Superior temporal gyrus (tissue), 1 donor: ENCODE results near the gene MRO.
"Not testable (repeated sequence)": the region's sequence is repeated elsewhere in the genome, so short reads cannot be mapped to it uniquely, and the experiment has no call there.

Experiments used
- DNase-seq: peaks from one replicate; pipeline ENCODE4 v3.0.0-alpha.2; 2016; ENCODE audit errors: extremely low spot score

MRO gene

GRCh38 chr18:50836521-50836957 is 16.7 kb upstream of the MRO start:
- no peak for DNase-seq

GRCh38 chr18:50833496-50833895 is 13.7 kb upstream of the MRO start:
- DNase-seq, result not testable (repeated sequence)

- DNase-seq, result no peak
These were observed 12.9 kb upstream of the MRO start for GRCh38 chr18:50832754-50833153.

- DNase-seq, result no peak
These were observed 10.7 kb upstream of the MRO start for GRCh38 chr18:50830544-50830943.

- DNase-seq, result no peak
These were observed 9.8 kb upstream of the MRO start for GRCh38 chr18:50829644-50830043.

- no peak for DNase-seq
These were observed 6.2 kb upstream of the MRO start for GRCh38 chr18:50826027-50826426.

- DNase-seq, result no peak
These were observed 5.8 kb upstream of the MRO start for GRCh38 chr18:50825621-50826020.

GRCh38 chr18:50822756-50823155 is 2.9 kb upstream of the MRO start:
- DNase-seq, result no peak

- DNase-seq, result peak; percentile 55
These were observed 1.2 kb upstream of the MRO start for GRCh38 chr18:50820901-50821520.

GRCh38 chr18:50819027-50819727 is 639 bp downstream of the MRO start:
- peak; percentile 60 for DNase-seq

GRCh38 chr18:50816419-50817166 is 3.2 kb downstream of the MRO start:
- DNase-seq, result peak; percentile 24

GRCh38 chr18:50814395-50814794 is 5.4 kb downstream of the MRO start:
- DNase-seq, result no peak

- DNase-seq, result no peak
These were observed 6.5 kb downstream of the MRO start for GRCh38 chr18:50813353-50813752.

- DNase-seq, result no peak
These were observed 7.0 kb downstream of the MRO start for GRCh38 chr18:50812834-50813233.

GRCh38 chr18:50807176-50807575 is 12.6 kb downstream of the MRO start:
- no peak for DNase-seq

- DNase-seq, result no peak
These were observed 13.6 kb downstream of the MRO start for GRCh38 chr18:50806208-50806616.

- DNase-seq, result no peak
These were observed 14.1 kb downstream of the MRO start for GRCh38 chr18:50805732-50806131.

- DNase-seq, result no peak
These were observed 16.2 kb downstream of the MRO start for GRCh38 chr18:50803592-50803991.

GRCh38 chr18:50802141-50802540 is 17.7 kb downstream of the MRO start:
- no peak for DNase-seq

- DNase-seq, result peak; percentile 29
These were observed 22.7 kb downstream of the MRO start for GRCh38 chr18:50797142-50797541.

- no peak for DNase-seq
These were observed 23.3 kb downstream of the MRO start for GRCh38 chr18:50796495-50796894.

- no peak for DNase-seq
These were observed 25.9 kb downstream of the MRO start for GRCh38 chr18:50793641-50794565.
